IPS-15b (cell line): Measurements from ENCODE around the gene ZFHX3.

Experiments used
- H3K27me3 ChIP-seq: one replicate; pipeline ENCODE4 v1.6.1; 2013; ENCODE audit warnings: low read length; ENCODE audit not compliant: control insufficient read depth, insufficient read depth
- H3K36me3 ChIP-seq: one replicate; pipeline ENCODE4 v1.6.1; 2013; ENCODE audit warnings: low read length; ENCODE audit not compliant: control insufficient read depth, insufficient read depth
- H3K4me1 ChIP-seq: one replicate; pipeline ENCODE4 v1.6.1; 2013; ENCODE audit warnings: mild to moderate bottlenecking, low read length; ENCODE audit not compliant: control insufficient read depth, insufficient read depth
- H3K4me3 ChIP-seq: one replicate; pipeline ENCODE4 v1.5.1; 2013; ENCODE audit warnings: low read depth, low read length
- H3K9ac ChIP-seq: one replicate; pipeline ENCODE4 v1.6.1; 2013; ENCODE audit warnings: low read depth, mild to moderate bottlenecking, low read length
- H3K9me3 ChIP-seq: one replicate; pipeline ENCODE4 v1.6.1; 2013; ENCODE audit warnings: mild to moderate bottlenecking, low read length; ENCODE audit not compliant: control insufficient read depth, insufficient read depth

ZFHX3 gene

GRCh38 chr16:72889616-72890582 is 158.0 kb downstream of the ZFHX3 start:
- no peak overlapping the region for H3K4me3 ChIP-seq
- H3K9me3 ChIP-seq: no peaks in the 10 kb centered on the region
- H3K4me1 ChIP-seq: no peaks in the 10 kb centered on the region
- H3K27me3 ChIP-seq: no peaks in the 10 kb centered on the region
- no peaks in the 10 kb centered on the region for H3K36me3 ChIP-seq
- H3K9ac ChIP-seq: no peak overlapping the region

GRCh38 chr16:72887537-72887936 is 160.4 kb downstream of the ZFHX3 start:
- Histone ChIP-seq H3K9me3 (no peaks in the 10 kb centered on the region), H3K9ac (no peak overlapping the region), H3K27me3 (no peaks in the 10 kb centered on the region), H3K4me1 (no peaks in the 10 kb centered on the region), H3K36me3 (no peaks in the 10 kb centered on the region), H3K4me3 (no peak overlapping the region)

GRCh38 chr16:72886346-72886974 is 161.5 kb downstream of the ZFHX3 start:
- H3K9me3 ChIP-seq: no peaks in the 10 kb centered on the region
- no peak overlapping the region for H3K9ac ChIP-seq
- no peaks in the 10 kb centered on the region for H3K27me3 ChIP-seq
- no peaks in the 10 kb centered on the region for H3K36me3 ChIP-seq
- H3K4me3 ChIP-seq: no peak overlapping the region
- H3K4me1 ChIP-seq: no peaks in the 10 kb centered on the region

- Histone ChIP-seq H3K4me3 (no peak overlapping the region), H3K4me1 (no peaks in the 10 kb centered on the region), H3K27me3 (no peaks in the 10 kb centered on the region), H3K36me3 (no peaks in the 10 kb centered on the region), H3K9ac (no peak overlapping the region), H3K9me3 (no peaks in the 10 kb centered on the region)
Measured at GRCh38 chr16:72884573-72884972, 163.4 kb downstream of the ZFHX3 start.

GRCh38 chr16:72884037-72884436 is 163.9 kb downstream of the ZFHX3 start:
- Histone ChIP-seq H3K27me3 (no peaks in the 10 kb centered on the region), H3K4me3 (no peak overlapping the region), H3K9ac (no peak overlapping the region), H3K4me1 (no peaks in the 10 kb centered on the region), H3K9me3 (no peaks in the 10 kb centered on the region), H3K36me3 (no peaks in the 10 kb centered on the region)

- H3K9ac ChIP-seq: no peak overlapping the region
- H3K27me3 ChIP-seq: no peaks in the 10 kb centered on the region
- no peaks in the 10 kb centered on the region for H3K9me3 ChIP-seq
- H3K4me1 ChIP-seq: no peaks in the 10 kb centered on the region
- no peak overlapping the region for H3K4me3 ChIP-seq
- H3K36me3 ChIP-seq: no peaks in the 10 kb centered on the region
Measured at GRCh38 chr16:72879846-72880245, 168.1 kb downstream of the ZFHX3 start.

GRCh38 chr16:72878301-72879269 is 169.3 kb downstream of the ZFHX3 start:
- Histone ChIP-seq H3K9ac (no peak overlapping the region), H3K4me1 (no peaks in the 10 kb centered on the region), H3K4me3 (no peak overlapping the region), H3K9me3 (no peaks in the 10 kb centered on the region), H3K27me3 (no peaks in the 10 kb centered on the region), H3K36me3 (no peaks in the 10 kb centered on the region)

GRCh38 chr16:72877374-72878028 is 170.4 kb downstream of the ZFHX3 start:
- no peaks in the 10 kb centered on the region for H3K27me3 ChIP-seq
- no peak overlapping the region for H3K9ac ChIP-seq
- no peaks in the 10 kb centered on the region for H3K9me3 ChIP-seq
- H3K4me3 ChIP-seq: no peak overlapping the region
- no peaks in the 10 kb centered on the region for H3K36me3 ChIP-seq
- no peaks in the 10 kb centered on the region for H3K4me1 ChIP-seq

GRCh38 chr16:72876981-72877373 is 171.0 kb downstream of the ZFHX3 start:
- Histone ChIP-seq H3K9me3 (no peaks in the 10 kb centered on the region), H3K4me1 (no peaks in the 10 kb centered on the region), H3K4me3 (no peak overlapping the region), H3K36me3 (no peaks in the 10 kb centered on the region), H3K9ac (no peak overlapping the region), H3K27me3 (no peaks in the 10 kb centered on the region)

- H3K36me3 ChIP-seq: no peaks in the 10 kb centered on the region
- H3K4me1 ChIP-seq: no peaks in the 10 kb centered on the region
- no peaks in the 10 kb centered on the region for H3K9me3 ChIP-seq
- no peaks in the 10 kb centered on the region for H3K27me3 ChIP-seq
- no peak overlapping the region for H3K9ac ChIP-seq
- no peak overlapping the region for H3K4me3 ChIP-seq
Measured at GRCh38 chr16:72876221-72876620, 171.7 kb downstream of the ZFHX3 start.
